Fibroblast of skin of left biceps (primary cell): ENCODE measurements around the gene SEC63.
"Not testable (repeated sequence)": the region's sequence is repeated elsewhere in the genome, so short reads cannot be mapped to it uniquely, and the experiment has no call there.

ENCODE experiments used
- DNase-seq, 2 experiments: peaks; one replicate each; pipeline ENCODE4 v3.0.0-alpha.2; 2013; ENCODE audit warnings: low read depth in 2 of 2

The SEC63 gene, protein sequence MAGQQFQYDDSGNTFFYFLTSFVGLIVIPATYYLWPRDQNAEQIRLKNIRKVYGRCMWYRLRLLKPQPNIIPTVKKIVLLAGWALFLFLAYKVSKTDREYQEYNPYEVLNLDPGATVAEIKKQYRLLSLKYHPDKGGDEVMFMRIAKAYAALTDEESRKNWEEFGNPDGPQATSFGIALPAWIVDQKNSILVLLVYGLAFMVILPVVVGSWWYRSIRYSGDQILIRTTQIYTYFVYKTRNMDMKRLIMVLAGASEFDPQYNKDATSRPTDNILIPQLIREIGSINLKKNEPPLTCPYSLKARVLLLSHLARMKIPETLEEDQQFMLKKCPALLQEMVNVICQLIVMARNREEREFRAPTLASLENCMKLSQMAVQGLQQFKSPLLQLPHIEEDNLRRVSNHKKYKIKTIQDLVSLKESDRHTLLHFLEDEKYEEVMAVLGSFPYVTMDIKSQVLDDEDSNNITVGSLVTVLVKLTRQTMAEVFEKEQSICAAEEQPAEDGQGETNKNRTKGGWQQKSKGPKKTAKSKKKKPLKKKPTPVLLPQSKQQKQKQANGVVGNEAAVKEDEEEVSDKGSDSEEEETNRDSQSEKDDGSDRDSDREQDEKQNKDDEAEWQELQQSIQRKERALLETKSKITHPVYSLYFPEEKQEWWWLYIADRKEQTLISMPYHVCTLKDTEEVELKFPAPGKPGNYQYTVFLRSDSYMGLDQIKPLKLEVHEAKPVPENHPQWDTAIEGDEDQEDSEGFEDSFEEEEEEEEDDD

GRCh38 chr6:107957909-107958688 is at the start of gene SEC63:
Gene SEC63 (minus strand): TSS chr6:107958208. CDS start chr6:107958009, 199 bp downstream.
- DNase-seq, result peak; percentile 93

DNA sequence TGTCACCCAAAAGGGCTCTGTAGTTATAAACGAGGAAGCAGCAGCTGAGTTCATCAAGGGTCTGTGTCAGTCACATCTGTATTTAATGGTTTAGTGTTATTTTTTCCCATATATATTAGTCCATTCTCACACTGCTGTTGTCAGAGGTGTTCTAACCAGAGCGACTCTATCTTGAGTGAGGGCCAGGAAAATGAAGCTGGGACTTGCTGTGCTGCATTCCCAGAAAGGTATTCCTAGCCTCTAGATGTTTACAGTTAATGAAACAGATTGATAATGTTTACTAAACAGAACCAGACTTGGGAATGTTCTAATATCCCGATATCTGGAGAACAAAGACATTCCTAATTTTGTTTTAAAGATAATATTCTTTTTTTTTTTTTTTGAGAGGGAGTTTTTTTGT is 48.0 kb upstream of the SEC63 start:
- DNase-seq, result no peak

DNA sequence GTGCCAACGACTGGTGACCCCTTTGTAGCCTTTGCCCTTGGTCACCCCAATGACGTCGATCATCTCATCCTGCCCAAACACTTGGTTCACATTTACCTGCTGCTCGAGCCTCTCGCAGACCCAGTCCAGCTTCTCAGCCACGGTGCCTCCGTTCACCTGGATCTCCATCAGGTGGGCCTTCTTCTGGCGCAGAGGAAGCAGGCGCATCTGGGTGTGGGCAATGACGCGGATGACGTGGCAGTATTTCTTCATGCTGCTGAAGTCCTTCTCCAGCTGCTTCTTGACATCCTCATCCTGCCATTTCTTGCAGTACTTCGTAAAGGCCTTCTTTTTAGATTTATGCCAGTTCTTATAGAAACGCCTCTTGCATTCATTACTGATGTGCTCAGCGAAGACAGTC is 46.9 kb upstream of the SEC63 start:
- DNase-seq, result no peak

DNA sequence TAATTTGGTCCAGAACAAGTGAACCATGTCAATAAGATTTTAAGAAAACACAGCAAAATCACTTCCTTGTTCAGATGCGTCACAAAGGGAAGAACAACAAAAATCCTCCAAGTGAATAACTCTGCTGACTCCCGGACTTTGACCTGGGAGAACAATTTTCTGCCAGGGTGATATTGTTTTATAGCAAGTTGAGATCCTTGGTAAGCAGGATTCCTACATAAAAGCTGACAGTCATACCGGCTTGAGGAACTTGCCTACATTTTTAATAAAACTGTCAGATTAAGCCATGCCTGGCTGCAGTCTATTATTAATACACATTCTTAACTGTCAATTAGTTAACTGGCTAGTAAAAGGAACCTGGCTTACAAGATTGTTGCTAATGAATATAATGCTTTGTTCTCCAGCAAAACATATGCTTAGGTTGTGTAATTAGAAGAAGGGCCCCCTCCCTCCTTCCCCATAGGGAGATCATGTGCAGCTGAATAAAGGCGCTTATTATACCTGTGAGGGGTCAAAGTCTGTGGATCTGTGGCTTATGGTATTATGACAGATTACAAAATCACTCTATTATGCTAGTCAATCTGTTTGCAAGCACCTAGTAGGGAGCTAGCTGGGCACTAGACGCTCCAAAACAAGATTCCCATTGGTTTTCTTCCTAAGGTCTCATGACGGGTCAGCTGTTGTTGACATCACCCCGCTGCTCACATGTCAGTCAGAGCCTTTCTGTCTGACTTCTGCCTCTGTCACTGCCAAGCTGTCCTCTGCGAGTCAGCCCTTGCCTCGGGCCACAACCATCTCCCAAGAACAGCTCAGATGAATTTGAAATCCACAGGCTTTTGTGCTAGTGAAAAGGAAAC is 44.6 kb upstream of the SEC63 start:
- no peak for DNase-seq

DNA sequence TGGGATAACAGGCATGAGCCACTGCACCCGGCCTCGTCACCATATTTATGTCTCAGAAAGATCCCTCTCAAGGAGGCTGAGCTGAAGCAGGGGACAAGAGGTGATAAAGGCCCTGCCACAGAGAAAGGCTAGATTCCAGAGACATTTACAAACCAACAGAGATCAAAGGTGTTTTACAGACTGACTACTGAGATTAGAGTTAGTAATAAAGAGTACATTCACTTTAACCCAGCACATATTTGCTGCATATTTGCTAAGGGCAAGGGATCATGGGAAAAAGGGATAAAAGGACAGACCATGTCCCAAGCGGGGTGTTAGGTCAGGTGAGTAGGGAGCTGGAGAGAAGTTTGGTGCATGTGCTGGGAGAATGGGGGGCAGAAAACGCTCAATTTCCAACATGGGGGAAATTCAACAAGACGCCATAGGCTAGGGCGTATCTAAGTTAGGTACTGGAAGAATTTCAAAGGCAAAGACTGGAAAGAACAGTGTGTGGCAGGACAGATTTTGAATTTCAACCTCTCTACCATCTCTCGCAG is 43.8 kb upstream of the SEC63 start:
- DNase-seq, result no peak

GRCh38 chr6:108000259-108000658 is 42.3 kb upstream of the SEC63 start:
- DNase-seq, result not testable (repeated sequence)

GRCh38 chr6:107999341-107999740 is 41.3 kb upstream of the SEC63 start:
- no peak for DNase-seq

DNA sequence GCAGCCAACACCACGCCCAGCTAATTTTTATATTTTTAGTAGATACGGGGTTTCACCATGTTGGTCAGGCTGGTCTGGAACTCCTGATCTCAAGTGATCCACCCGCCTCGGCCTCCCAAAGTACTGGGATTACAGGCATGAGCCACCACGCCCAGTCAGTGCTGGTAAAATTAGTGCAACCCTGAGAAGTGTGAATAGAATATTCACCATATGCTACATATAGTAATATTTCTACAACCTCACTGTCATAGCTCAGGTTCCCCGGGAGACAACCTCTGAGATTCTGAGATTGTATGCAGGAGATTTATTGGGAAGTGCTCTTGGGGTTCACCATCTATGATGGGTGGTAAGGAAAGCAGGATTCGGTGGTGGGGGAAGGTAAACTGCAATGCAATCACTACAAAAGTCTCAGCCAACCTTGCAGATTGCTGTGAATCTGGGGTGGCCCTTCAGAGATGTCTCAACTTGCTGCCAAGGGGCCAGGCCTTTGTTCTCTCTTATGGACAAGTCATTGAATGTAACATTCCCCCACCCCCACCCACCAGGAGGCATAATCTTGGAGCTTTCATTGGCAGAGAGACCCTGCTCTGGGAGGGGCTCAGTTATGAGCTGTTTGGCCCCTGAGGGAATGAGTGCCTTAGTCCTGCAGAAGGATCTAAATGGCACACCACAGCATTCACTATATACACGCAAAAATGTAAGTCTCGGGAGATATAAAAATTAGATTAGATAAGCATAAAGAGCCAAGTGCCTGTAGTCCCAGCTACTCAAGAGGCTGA is 34.0 kb upstream of the SEC63 start:
- no peak for DNase-seq

DNA sequence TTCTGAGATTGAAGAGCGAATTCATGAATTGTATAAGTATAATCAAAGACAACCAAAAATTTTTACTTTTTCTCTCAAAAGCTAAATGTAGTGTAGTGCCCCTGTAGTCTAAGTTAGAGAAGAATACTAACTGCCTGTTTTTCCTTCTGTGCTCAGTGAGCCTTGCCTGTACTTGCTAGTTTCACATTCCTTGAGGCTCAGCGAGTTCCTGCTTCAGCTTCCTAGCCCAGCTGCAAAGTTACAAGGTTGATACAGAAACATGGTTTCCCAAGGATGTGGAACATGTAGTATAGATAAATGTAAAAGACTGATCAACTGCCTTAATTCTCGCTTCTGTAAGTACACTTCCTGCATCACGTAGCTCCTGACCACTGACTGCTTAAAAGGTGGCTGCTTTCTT is 33.1 kb upstream of the SEC63 start:
- DNase-seq, result no peak

DNA sequence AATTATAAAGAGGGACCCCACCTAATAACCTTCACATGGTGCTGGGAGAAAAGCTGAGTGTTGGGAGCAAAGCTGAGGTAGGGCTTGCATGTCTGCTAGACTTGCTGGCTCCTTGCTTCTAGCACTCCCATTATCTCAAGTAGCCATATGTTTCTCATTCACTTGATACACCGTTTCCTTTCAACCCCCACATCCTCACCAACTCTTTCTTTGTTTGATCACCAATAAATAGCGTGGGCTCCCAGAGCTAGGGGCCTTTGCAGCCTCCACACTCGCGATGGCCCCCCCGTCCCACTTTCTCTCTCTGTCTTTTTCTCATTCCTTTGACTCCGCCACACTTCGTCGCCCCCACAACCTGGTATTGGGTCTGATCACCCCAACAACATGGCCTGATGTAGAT is 32.6 kb upstream of the SEC63 start:
- not testable (repeated sequence) for DNase-seq

DNA sequence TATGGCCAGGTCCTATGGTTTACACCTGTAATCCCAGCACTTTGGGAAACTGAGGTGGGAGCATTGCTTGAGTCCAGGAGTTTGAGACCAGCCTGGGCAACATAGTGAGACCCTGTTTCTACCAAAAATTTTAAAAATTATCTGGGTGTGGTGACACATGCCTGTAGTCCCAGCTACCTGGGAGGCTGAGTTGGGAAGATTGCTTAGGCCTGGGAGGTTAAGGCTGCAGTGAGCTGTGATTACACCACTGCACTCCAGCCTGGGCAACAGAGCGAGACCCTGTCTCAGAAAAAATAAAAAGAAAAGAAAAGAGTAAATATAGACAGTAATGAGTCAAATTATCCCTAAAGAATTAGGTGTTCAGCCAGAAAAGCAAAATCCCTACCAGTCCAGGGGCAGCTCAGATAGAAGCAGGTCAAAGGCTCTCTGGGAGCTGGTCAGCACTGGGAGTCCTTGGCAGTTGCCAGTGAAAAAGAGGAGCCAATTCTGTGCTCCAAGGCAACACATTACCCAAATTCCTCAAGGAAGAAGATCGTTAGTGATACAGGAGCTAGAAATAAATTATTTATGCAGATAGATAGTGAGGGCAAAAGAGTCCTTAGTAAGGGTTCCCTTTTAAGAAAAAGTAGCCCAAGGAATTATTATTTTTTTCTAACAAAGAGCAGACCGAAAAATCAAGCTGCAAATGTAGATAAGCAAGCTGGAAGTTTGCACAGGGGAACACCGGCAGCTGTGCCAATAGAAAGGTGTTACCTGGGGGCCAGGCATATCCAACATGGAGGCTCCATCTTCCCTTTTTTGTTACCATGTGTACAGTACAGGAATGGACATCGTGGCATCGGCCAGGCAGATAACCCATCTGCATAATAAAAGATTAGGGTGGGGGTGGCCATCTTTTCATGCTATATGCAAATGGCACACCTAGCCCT is 31.4 kb upstream of the SEC63 start:
- DNase-seq, result no peak

DNA sequence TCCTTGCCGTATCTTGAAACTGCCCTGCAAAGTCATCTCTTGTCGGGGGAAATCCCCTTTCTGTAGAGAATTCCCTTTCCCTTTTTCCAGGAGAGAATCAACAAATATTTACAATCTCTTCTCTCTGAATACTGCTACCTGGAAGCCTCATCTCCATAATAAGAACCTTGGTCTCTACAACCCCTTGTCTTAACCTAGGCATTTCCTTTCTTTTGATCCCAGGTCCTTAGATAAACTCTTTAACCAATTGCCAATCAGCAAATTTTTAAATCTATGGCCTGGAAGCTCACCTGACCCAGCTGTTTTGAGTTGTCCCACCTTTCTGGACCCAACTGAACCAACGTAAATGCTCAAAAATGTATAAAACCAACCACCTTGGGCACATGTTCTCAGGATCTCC is 30.6 kb upstream of the SEC63 start:
- no peak for DNase-seq

- DNase-seq, result no peak
Measured at GRCh38 chr6:107987805-107988204, 29.8 kb upstream of the SEC63 start.

DNA sequence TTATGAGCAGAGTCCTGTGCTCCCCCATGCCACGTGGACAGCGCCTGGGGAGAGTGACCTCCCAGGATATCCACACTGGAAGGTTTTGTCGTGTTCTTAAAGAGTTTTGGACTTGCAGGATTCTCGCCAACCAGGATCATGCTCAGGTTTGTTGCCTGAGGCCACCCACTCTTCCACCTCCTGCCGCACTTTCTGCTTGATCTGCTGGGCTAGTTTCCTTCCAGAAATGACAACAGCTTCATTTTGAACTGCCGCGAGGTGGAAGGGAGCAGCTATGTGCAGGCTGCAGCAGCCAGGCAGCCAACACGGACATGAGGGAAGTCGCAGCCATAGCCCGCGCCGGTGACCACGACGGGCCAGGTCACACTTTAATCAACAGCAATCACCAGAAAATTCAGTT is 27.7 kb upstream of the SEC63 start:
- no peak for DNase-seq

DNA sequence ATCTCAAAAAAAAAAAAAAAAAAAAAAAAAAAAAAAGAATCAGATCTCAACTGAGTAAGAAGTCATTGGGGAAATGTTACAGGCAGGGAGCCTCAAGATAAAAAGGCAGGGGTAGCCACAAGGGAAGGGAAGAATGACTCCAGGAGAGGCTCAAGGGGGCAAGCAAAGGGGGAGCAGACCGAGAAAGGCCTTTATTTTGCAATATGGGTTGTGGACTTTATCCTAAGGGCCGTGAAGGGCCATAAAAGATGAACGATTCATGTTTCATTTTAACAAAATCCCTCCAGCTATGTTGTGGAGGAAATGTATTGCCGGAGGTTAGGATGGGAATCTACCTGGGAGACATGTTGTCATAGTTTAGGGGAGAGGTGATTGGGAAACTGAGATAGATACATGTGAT is 25.8 kb upstream of the SEC63 start:
- DNase-seq, result no peak

DNA sequence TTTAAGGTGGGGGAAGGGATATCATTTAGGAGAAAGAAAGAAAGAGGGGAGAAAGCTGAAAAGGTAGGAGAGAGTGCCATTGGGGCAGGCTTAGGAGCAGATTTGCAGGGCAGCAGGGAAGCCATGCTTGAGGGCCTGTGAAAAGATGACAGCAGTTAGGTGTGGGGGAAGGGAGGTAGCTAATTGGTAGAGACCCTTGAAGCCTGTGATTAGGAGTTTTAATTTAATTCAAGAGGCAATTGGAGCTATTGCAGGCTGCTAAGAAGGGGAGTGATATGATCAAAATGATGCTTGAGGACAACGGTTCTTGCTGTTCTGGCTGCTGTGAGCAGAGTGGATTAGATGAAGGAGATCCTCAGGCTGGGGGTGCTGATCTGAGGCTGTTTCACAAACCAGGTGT is 24.5 kb upstream of the SEC63 start:
- DNase-seq, result no peak

DNA sequence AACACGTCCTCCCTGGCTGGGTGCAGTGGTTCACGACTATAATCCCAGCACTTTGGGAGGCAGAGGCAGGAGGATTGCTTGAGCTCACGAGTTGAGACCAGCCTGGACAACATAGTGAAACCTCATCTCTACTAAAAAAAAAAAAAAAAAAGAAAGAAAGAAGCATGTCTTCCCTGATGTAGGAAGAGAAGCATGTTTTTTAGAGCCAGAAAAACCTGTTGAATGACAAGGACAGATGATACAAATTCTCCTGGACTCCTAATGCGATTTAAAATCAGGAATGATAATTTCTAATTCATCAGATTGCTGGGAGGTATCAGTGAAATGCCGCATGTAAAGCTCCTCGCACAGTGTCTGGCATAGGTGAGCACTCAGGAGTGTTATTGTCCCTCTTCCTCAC is 23.7 kb upstream of the SEC63 start:
- DNase-seq, result no peak

DNA sequence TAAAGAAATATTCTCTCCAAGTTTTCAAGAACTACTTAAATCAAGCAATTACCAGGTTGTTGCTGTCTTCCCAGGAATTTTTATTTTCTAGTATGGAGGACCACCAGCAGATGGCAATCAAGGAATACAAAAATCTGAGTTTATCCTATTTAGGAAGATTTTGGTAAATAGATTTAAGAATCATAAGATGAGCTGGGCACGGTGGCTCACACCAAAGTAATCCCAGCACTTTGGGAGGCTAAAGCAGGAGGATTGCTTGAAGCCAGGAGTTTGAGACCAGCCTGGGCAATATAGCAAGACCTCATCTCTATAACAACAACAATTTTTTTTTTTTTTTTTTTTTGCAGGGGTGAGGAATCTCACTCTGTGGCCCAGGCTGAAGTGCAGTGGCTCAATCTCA is 19.3 kb upstream of the SEC63 start:
- DNase-seq, result peak in 1 of 2 experiments; percentile 12

GRCh38 chr6:107976155-107976783 is 18.3 kb upstream of the SEC63 start:
- DNase-seq, result no peak
